Uterus (tissue), 2 donors: ENCODE measurements around the gene SLC26A1.

ENCODE experiments used
- POLR2A ChIP-seq, 2 donors: fragments of 450-650 bp; IDR thresholded peaks; one replicate each; pipeline ENCODE4 v1.6.1; 2016; ENCODE audit warnings: antibody characterized with exemption in 2 of 2, mild to moderate bottlenecking in 1 of 2, moderate library complexity in 1 of 2
- TF ChIP-seq, protein P1 (sequence below), 4 experiments: fragments of 200-600 bp in 2 of 4; fragments of 450-650 bp in 2 of 4; sonication (generic) in 2 of 4; IDR thresholded peaks; one replicate each; pipeline ENCODE4 v1.5.1; 2016 to 2019; ENCODE audit warnings: antibody characterized with exemption in 4 of 4, mild to moderate bottlenecking in 2 of 4, moderate library complexity in 1 of 4

GRCh38 chr4:978957-979701 lies 14.1 kb downstream of the SLC26A1 start:
- TF ChIP-seq POLR2A (IDR thresholded peaks at IDR 0.05) = no peak
- TF ChIP-seq, protein P1, sequence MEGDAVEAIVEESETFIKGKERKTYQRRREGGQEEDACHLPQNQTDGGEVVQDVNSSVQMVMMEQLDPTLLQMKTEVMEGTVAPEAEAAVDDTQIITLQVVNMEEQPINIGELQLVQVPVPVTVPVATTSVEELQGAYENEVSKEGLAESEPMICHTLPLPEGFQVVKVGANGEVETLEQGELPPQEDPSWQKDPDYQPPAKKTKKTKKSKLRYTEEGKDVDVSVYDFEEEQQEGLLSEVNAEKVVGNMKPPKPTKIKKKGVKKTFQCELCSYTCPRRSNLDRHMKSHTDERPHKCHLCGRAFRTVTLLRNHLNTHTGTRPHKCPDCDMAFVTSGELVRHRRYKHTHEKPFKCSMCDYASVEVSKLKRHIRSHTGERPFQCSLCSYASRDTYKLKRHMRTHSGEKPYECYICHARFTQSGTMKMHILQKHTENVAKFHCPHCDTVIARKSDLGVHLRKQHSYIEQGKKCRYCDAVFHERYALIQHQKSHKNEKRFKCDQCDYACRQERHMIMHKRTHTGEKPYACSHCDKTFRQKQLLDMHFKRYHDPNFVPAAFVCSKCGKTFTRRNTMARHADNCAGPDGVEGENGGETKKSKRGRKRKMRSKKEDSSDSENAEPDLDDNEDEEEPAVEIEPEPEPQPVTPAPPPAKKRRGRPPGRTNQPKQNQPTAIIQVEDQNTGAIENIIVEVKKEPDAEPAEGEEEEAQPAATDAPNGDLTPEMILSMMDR (IDR thresholded peaks at IDR 0.05) = no peak
